22Rv1 (cell line): ENCODE measurements around the gene AIP.

Source experiments
- H3K27ac ChIP-seq: fragments of 450-650 bp; 2 replicates; pipeline ENCODE4 v1.5.1; 2017
- CTCF ChIP-seq: fragments of 450-650 bp; IDR thresholded peaks from 2 replicates; pipeline ENCODE4 v1.5.1; 2017; ENCODE audit warnings: mild to moderate bottlenecking
- ZFX ChIP-seq: fragments of 450-650 bp; IDR thresholded peaks from 2 replicates; pipeline ENCODE4 v1.6.1; 2017; ENCODE audit warnings: antibody characterized with exemption, borderline replicate concordance

The AIP gene

GRCh38 chr11:67458266-67458665, 24.6 kb upstream of the AIP start:
- TF ChIP-seq CTCF (no peak), ZFX (no peak)
- no peak overlapping the region for H3K27ac ChIP-seq

- TF ChIP-seq ZFX, result no peak
- TF ChIP-seq CTCF, result no peak
- H3K27ac ChIP-seq, result peak overlapping the region; percentile 98
Observed at GRCh38 chr11:67463186-67463585, 19.6 kb upstream of the AIP start.

- TF ChIP-seq ZFX (no peak), CTCF (no peak)
Observed at GRCh38 chr11:67463680-67464410, 19.0 kb upstream of the AIP start.

GRCh38 chr11:67464411-67465188, 18.2 kb upstream of the AIP start:
- H3K27ac ChIP-seq, result peak overlapping the region; percentile 98
- TF ChIP-seq CTCF (0 out of 2 replicates have a peak, but pooled peaks have one; percentile 3), ZFX (no peak)

More at GRCh38 chr11:67463680-67464410, 19.0 kb upstream of the AIP start:
- H3K27ac ChIP-seq, result peak overlapping the region; percentile 98

- TF ChIP-seq ZFX (no peak), CTCF (no peak)
- H3K27ac ChIP-seq, result peak overlapping the region; percentile 98
Observed at GRCh38 chr11:67465189-67465510, 17.7 kb upstream of the AIP start.

GRCh38 chr11:67465530-67465929, 17.3 kb upstream of the AIP start:
- H3K27ac ChIP-seq, result peak overlapping the region; percentile 98

- peak overlapping the region; percentile 98 for H3K27ac ChIP-seq
- TF ChIP-seq ZFX, result no peak
- TF ChIP-seq CTCF, result no peak
Observed at GRCh38 chr11:67466367-67466766, 16.5 kb upstream of the AIP start.
